DOHH2 (cell line): Measurements from ENCODE around the gene NUDT4.
A peak's percentile ranks its signal among the peaks of the same experiment; 100 is the strongest.
"Not testable (repeated sequence)": the region's sequence is repeated elsewhere in the genome, so short reads cannot be mapped to it uniquely, and the experiment has no call there.

Experiments used
- H3F3A ChIP-seq: fragments of 200-600 bp; sonication (generic), shearing (Covaris generic); 2 replicates; pipeline ENCODE4 v1.6.0; 2016; ENCODE audit warnings: antibody characterized with exemption, mild to moderate bottlenecking; ENCODE audit not compliant: control insufficient read depth, insufficient read depth
- H3K27ac ChIP-seq: fragments of 200-600 bp; sonication (generic); 2 replicates; pipeline ENCODE4 v1.5.1; 2014; ENCODE audit warnings: low read depth, mild to moderate bottlenecking, low read length, moderate library complexity
- H3K27me3 ChIP-seq: fragments of 200-600 bp; sonication (generic); 2 replicates; pipeline ENCODE4 v1.6.1; 2014; ENCODE audit warnings: mild to moderate bottlenecking, low read length, mixed read lengths; ENCODE audit not compliant: control insufficient read depth
- H3K36me3 ChIP-seq: fragments of 200-600 bp; sonication (generic); 2 replicates; pipeline ENCODE4 v1.6.1; 2014; ENCODE audit warnings: mild to moderate bottlenecking, low read length, moderate library complexity, mixed read lengths; ENCODE audit not compliant: control insufficient read depth
- H3K4me1 ChIP-seq: fragments of 200-600 bp; sonication (generic); 2 replicates; pipeline ENCODE4 v1.6.1; 2014; ENCODE audit warnings: mild to moderate bottlenecking, low read length, mixed read lengths; ENCODE audit not compliant: control insufficient read depth
- H3K4me2 ChIP-seq: fragments of 200-600 bp; sonication (generic); 2 replicates; pipeline ENCODE4 v1.6.0; 2014; ENCODE audit warnings: mild to moderate bottlenecking, low read length, moderate library complexity
- H3K4me3 ChIP-seq: fragments of 200-600 bp; sonication (generic); 2 replicates; pipeline ENCODE4 v1.5.1; 2014; ENCODE audit warnings: mild to moderate bottlenecking, low read length, mixed read lengths
- H3K79me2 ChIP-seq: fragments of 200-600 bp; sonication (generic); 2 replicates; pipeline ENCODE4 v1.6.1; 2014; ENCODE audit warnings: mild to moderate bottlenecking, low read length, mixed read lengths; ENCODE audit not compliant: control insufficient read depth
- H3K9me2 ChIP-seq: fragments of 200-600 bp; sonication (generic); replicated peaks from 2 replicates; pipeline ENCODE4 v1.6.1; 2014; ENCODE audit warnings: mild to moderate bottlenecking, low read length, mixed read lengths; ENCODE audit not compliant: control insufficient read depth
- H3K9me3 ChIP-seq: fragments of 200-600 bp; sonication (generic); 2 replicates; pipeline ENCODE4 v1.6.1; 2014; ENCODE audit warnings: antibody characterized with exemption, low read length, mixed read lengths; ENCODE audit not compliant: control insufficient read depth, insufficient read depth
- H4K20me1 ChIP-seq: fragments of 200-600 bp; sonication (generic); 2 replicates; pipeline ENCODE4 v1.6.0; 2014; ENCODE audit warnings: low read depth, mild to moderate bottlenecking, antibody characterized with exemption, low read length, moderate library complexity; ENCODE audit not compliant: control insufficient read depth, insufficient read depth
- CTCF ChIP-seq: fragments of 200-600 bp; sonication (generic); IDR thresholded peaks from one replicate; pipeline ENCODE4 v1.5.1; 2014; ENCODE audit warnings: antibody characterized with exemption, mild to moderate bottlenecking, low read depth, low read length; ENCODE audit not compliant: poor library complexity, severe bottlenecking
- EZH2phosphoT487 ChIP-seq: fragments of 200-600 bp; sonication (generic); IDR thresholded peaks from 2 replicates; pipeline ENCODE4 v1.6.1; 2017; ENCODE audit warnings: borderline replicate concordance, mild to moderate bottlenecking, antibody characterized with exemption, low read length, moderate library complexity, mixed read lengths

Gene NUDT4

GRCh38 chr12:93429852-93430251 is 52.1 kb downstream of the NUDT4 start:
- no peak for TF ChIP-seq EZH2phosphoT487
- TF ChIP-seq CTCF: no peak

GRCh38 chr12:93430280-93430679 is 52.6 kb downstream of the NUDT4 start:
- no peak for TF ChIP-seq CTCF
- TF ChIP-seq EZH2phosphoT487: no peak
- Histone ChIP-seq H3F3A (peaks cover 18% of the 10 kb centered on the region), H3K9me2 (no peaks in the 10 kb centered on the region), H3K27me3 (no peaks in the 10 kb centered on the region), H3K4me1 (peaks cover 94% of the 10 kb centered on the region), H3K36me3 (peaks cover 18% of the 10 kb centered on the region), H3K27ac (no peak overlapping the region), H3K9me3 (no peaks in the 10 kb centered on the region), H3K4me2 (peak overlapping the region; percentile 40), H3K4me3 (no peak overlapping the region), H3K79me2 (peaks cover 100% of the 10 kb centered on the region), H4K20me1 (peaks cover 48% of the 10 kb centered on the region)

More at GRCh38 chr12:93429852-93430251, 52.1 kb downstream of the NUDT4 start:
- peaks cover 21% of the 10 kb centered on the region for H3K36me3 ChIP-seq
- H4K20me1 ChIP-seq: peaks cover 53% of the 10 kb centered on the region
- peaks cover 18% of the 10 kb centered on the region for H3F3A ChIP-seq
- no peak overlapping the region for H3K27ac ChIP-seq
- H3K9me3 ChIP-seq: no peaks in the 10 kb centered on the region
- no peak overlapping the region for H3K4me3 ChIP-seq
- peak overlapping the region; percentile 40 for H3K4me2 ChIP-seq
- no peaks in the 10 kb centered on the region for H3K27me3 ChIP-seq
- peaks cover 100% of the 10 kb centered on the region for H3K79me2 ChIP-seq
- peaks cover 94% of the 10 kb centered on the region for H3K4me1 ChIP-seq
- H3K9me2 ChIP-seq: no peaks in the 10 kb centered on the region

- H3K79me2 ChIP-seq: peaks cover 100% of the 10 kb centered on the region
- H3K9me2 ChIP-seq, H3K9me3 ChIP-seq, H3K4me3 ChIP-seq, H3K27me3 ChIP-seq, H3K27ac ChIP-seq: not testable (repeated sequence)
- peak overlapping the region; percentile 19; the same call in 1 of the 2 replicates for H3K4me2 ChIP-seq
- H3K4me1 ChIP-seq: peaks cover 94% of the 10 kb centered on the region
- H4K20me1 ChIP-seq: peaks cover 47% of the 10 kb centered on the region
- peaks cover 26% of the 10 kb centered on the region for H3K36me3 ChIP-seq
- H3F3A ChIP-seq: peaks cover 17% of the 10 kb centered on the region
Observed at GRCh38 chr12:93432031-93432430, 54.3 kb downstream of the NUDT4 start.

GRCh38 chr12:93434256-93434865 is 56.6 kb downstream of the NUDT4 start:
- Histone ChIP-seq H3K79me2 (peaks cover 100% of the 10 kb centered on the region), H4K20me1 (peaks cover 56% of the 10 kb centered on the region), H3K4me3 (peak overlapping the region; percentile 94), H3K9me2 (no peaks in the 10 kb centered on the region), H3K36me3 (peaks cover 27% of the 10 kb centered on the region), H3K4me2 (peak overlapping the region; percentile 95), H3F3A (peaks cover 12% of the 10 kb centered on the region), H3K27ac (peak overlapping the region; percentile 78), H3K9me3 (no peaks in the 10 kb centered on the region), H3K4me1 (peaks cover 94% of the 10 kb centered on the region), H3K27me3 (no peaks in the 10 kb centered on the region)
- TF ChIP-seq EZH2phosphoT487: no peak
- no peak for TF ChIP-seq CTCF
